AG04449 (cell line): ENCODE results near the gene LRRC37B.

Source experiments
- CTCF ChIA-PET: fragments of 350-600 bp; formaldehyde crosslinking; extraction: SDS; loops from one replicate; lab custom pipeline; 2021; ENCODE audit warnings: antibody characterized with exemption; lab: Yijun Ruan, JAX
- POLR2A ChIA-PET: fragments of 400-600, 350-600 bp; formaldehyde crosslinking; extraction: SDS; loops from one replicate; lab custom pipeline; 2020; ENCODE audit warnings: antibody characterized with exemption, inconsistent platforms; lab: Yijun Ruan, JAX
- DNase-seq: peaks from one replicate; pipeline ENCODE4 v3.0.0-alpha.2; 2010; ENCODE audit warnings: low read depth, low spot score
- H3K4me3 ChIP-seq: 2 replicates; pipeline ENCODE4 v1.5.1; 2011; ENCODE audit warnings: low read depth, mild to moderate bottlenecking, control low read depth, low read length
- CTCF ChIP-seq: IDR thresholded peaks from one replicate; pipeline ENCODE4 v1.5.1; 2011; ENCODE audit warnings: mild to moderate bottlenecking, moderate library complexity, low read length, control low read depth, inconsistent platforms; ENCODE audit not compliant: insufficient read depth; ENCODE audit errors: missing control alignments

The LRRC37B gene

GRCh38 chr17:32007463-32008298 is 498 bp downstream of the LRRC37B start:
- CTCF ChIA-PET = interaction anchor here (0.7 to 4.6 kb wide), 21 partner anchors 9 to 571 kb away, joined by 3 to 102 read pairs (median 5); partner anchors contain the start of gene RHOT1

GRCh38 chr17:32009262-32009542 is 2.0 kb downstream of the LRRC37B start:
- DNase-seq = no peak
- no peak for TF ChIP-seq CTCF
- 0 out of 2 replicates have a peak overlapping the region, but pooled peaks have one; percentile 68 for H3K4me3 ChIP-seq
- ChIA-PET CTCF (interaction anchor here (1.1 to 4.6 kb wide), 3 partner anchors 11 to 182 kb away, joined by 3 to 102 read pairs (median 23); partner anchors contain the start of gene RHOT1), POLR2A (no interaction called here)

More at GRCh38 chr17:32007463-32008298, 498 bp downstream of the LRRC37B start:
- POLR2A ChIA-PET = no interaction called here
- no peak for TF ChIP-seq CTCF
- H3K4me3 ChIP-seq = peak overlapping the region; percentile 68
- no peak for DNase-seq

- DNase-seq = no peak
- no peak for TF ChIP-seq CTCF
- ChIA-PET POLR2A (no interaction called here), CTCF (no interaction called here)
- H3K4me3 ChIP-seq = no peak overlapping the region
Measured at GRCh38 chr17:32010114-32010513, 2.9 kb downstream of the LRRC37B start.

GRCh38 chr17:32015245-32016013 is 8.2 kb downstream of the LRRC37B start:
- H3K4me3 ChIP-seq = no peak overlapping the region
- TF ChIP-seq CTCF = no peak
- ChIA-PET CTCF (interaction anchor here (2.2 kb wide), 1 partner anchor 8 kb away, joined by 12 read pairs; the partner anchor contains the start of gene LRRC37B), POLR2A (no interaction called here)
- no peak for DNase-seq

- H3K4me3 ChIP-seq = no peak overlapping the region
- TF ChIP-seq CTCF = no peak
- DNase-seq = no peak
- ChIA-PET POLR2A (no interaction called here), CTCF (interaction anchor here (2.2 kb wide), 1 partner anchor 9 kb away, joined by 12 read pairs; the partner anchor contains the start of gene LRRC37B)
Measured at GRCh38 chr17:32016231-32016630, 9.0 kb downstream of the LRRC37B start.

GRCh38 chr17:32019228-32019627 is 12.0 kb downstream of the LRRC37B start:
- no peak for TF ChIP-seq CTCF
- ChIA-PET POLR2A (no interaction called here), CTCF (interaction anchor here (1.1 to 3.8 kb wide), 4 partner anchors 11 to 121 kb away, joined by 3 to 23 read pairs (median 3); partner anchors contain the start of gene LRRC37B)
- H3K4me3 ChIP-seq = no peak overlapping the region
- no peak for DNase-seq
